Upper lobe of left lung (tissue), 4 donors: ENCODE data around the gene ZNF467.

Experiments
- CTCF ChIP-seq, 6 experiments: fragments of 450-650 bp in 4 of 6; fragments of 200-600 bp in 2 of 6; sonication (generic) in 2 of 6; IDR thresholded peaks; one replicate each; pipeline ENCODE4 v1.5.1; 2016 to 2019; ENCODE audit warnings: antibody characterized with exemption in 6 of 6
- EP300 ChIP-seq, 4 donors: sonication (generic); formaldehyde crosslinking; IDR thresholded peaks; one replicate each; pipeline ENCODE4 v1.5.1; 2017; ENCODE audit warnings: antibody characterized with exemption in 4 of 4, control low read depth in 2 of 4

- TF ChIP-seq CTCF (IDR thresholded peaks at IDR 0.05): no peak
- TF ChIP-seq EP300 (IDR thresholded peaks at IDR 0.05): no peak
These were observed 40.8 kb downstream of the ZNF467 start for GRCh38 chr7:149732611-149733010.
